Vagina (tissue), 2 donors: Measurements from ENCODE around the gene RNF212B. TPM values are rescaled to one million over a fixed set of nuclear protein-coding genes. Genes with fewer than 3 reads are reported as not detected.

Experiments
- DNase-seq, 2 donors: peaks; one replicate each; pipeline ENCODE4 v3.0.0-alpha.2; 2017; ENCODE audit errors: extremely low spot score in 2 of 2
- H3K27ac ChIP-seq: fragments of 200-600 bp; sonication (generic); one replicate; pipeline ENCODE4 v1.5.1; 2019
- H3K27me3 ChIP-seq: fragments of 200-600 bp; sonication (generic); one replicate; pipeline ENCODE4 v1.5.1; 2019
- H3K36me3 ChIP-seq, 2 donors: fragments of 200-600 bp; sonication (generic); one replicate each; pipeline ENCODE4 v1.5.1; 2017 to 2019
- H3K4me1 ChIP-seq: fragments of 200-600 bp; sonication (generic); one replicate; pipeline ENCODE4 v1.5.1; 2019
- H3K4me3 ChIP-seq, 2 donors: fragments of 200-600 bp; sonication (generic); 1 replicate in 1 of 2; 2 replicates in 1 of 2; pipeline ENCODE4 v1.5.1; 2016 to 2019
- H3K9me3 ChIP-seq: fragments of 200-600 bp; sonication (generic); one replicate; pipeline ENCODE4 v1.5.1; 2019
- POLR2A ChIP-seq, 2 donors: fragments of 450-650 bp; IDR thresholded peaks; one replicate each; pipeline ENCODE4 v1.6.1; 2017; ENCODE audit warnings: antibody characterized with exemption in 2 of 2, mild to moderate bottlenecking in 2 of 2, moderate library complexity in 2 of 2
- POLR2AphosphoS5 ChIP-seq, 2 donors: sonication (generic); formaldehyde crosslinking; IDR thresholded peaks; one replicate each; pipeline ENCODE4 v1.9.0; 2017; ENCODE audit warnings: antibody characterized with exemption in 2 of 2, mild to moderate bottlenecking in 2 of 2, low read depth in 1 of 2; ENCODE audit not compliant: insufficient read depth in 1 of 2
- intact Hi-C: fragments of 100-400 bp; cut with DNase I; formaldehyde crosslinking; loops from one replicate; pipeline ENCODE4 v1.15.1; 2023
- total RNA-seq: library from RNA; depleted of rRNA; stranded (reverse); fragments of >200 nt; gene quantifications from one replicate; pipeline ENCODE4 v1.2.3, GENCODE V29; 2016
- TF ChIP-seq, protein P1 (sequence below), 3 experiments: fragments of 450-650 bp in 2 of 3; fragments of 200-600 bp in 1 of 3; sonication (generic) in 1 of 3; IDR thresholded peaks; one replicate each; pipeline ENCODE4 v1.5.1; 2017 to 2019; ENCODE audit warnings: antibody characterized with exemption in 3 of 3, mild to moderate bottlenecking in 2 of 3, moderate library complexity in 2 of 3

Gene RNF212B
- total RNA-seq, 1 donor from 2014 or later: not detected

DNA sequence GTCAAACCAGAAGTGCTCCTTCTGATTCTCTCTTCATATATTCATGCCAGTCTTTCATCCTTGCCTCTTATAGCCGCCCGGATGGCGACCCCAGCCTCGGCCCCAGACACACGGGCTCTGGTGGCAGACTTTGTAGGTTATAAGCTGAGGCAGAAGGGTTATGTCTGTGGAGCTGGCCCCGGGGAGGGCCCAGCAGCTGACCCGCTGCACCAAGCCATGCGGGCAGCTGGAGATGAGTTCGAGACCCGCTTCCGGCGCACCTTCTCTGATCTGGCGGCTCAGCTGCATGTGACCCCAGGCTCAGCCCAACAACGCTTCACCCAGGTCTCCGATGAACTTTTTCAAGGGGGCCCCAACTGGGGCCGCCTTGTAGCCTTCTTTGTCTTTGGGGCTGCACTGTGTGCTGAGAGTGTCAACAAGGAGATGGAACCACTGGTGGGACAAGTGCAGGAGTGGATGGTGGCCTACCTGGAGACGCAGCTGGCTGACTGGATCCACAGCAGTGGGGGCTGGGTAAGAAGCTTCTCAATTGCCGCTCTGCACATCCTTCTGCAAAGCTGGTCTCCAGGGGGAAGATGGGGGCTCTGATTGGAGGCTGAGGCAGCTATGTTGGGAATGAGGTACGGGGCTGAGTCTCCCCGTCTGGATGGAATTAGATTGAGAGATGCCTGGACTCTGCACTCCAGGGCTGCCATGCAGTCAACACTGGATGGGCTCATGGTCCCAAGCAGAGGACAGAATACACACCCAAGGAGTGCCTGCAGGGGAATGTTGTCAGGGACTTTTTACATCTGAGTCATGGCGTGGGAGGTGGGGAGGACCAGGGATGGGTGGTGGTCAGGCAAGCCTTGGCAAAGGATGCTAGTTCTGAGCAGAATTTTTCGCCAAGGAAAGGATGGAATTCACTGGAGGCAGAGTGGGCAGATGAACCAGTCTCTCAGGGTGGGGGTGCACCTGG lies 70.2 kb downstream of the RNF212B start:
- Histone ChIP-seq H3K36me3 (peaks cover 0 to 12% of the 10 kb centered on the region in 2 donors), H3K4me3 (peak overlapping the region; percentile 72 to 75), H3K9me3 (no peaks in the 10 kb centered on the region), H3K4me1 (peaks cover 49% of the 10 kb centered on the region), H3K27ac (peak overlapping the region; percentile 90), H3K27me3 (no peaks in the 10 kb centered on the region)
- intact Hi-C loops: no loop called here
- DNase-seq: no peak
- no peak for TF ChIP-seq POLR2A (IDR thresholded peaks at IDR 0.05)
- TF ChIP-seq, protein P1, sequence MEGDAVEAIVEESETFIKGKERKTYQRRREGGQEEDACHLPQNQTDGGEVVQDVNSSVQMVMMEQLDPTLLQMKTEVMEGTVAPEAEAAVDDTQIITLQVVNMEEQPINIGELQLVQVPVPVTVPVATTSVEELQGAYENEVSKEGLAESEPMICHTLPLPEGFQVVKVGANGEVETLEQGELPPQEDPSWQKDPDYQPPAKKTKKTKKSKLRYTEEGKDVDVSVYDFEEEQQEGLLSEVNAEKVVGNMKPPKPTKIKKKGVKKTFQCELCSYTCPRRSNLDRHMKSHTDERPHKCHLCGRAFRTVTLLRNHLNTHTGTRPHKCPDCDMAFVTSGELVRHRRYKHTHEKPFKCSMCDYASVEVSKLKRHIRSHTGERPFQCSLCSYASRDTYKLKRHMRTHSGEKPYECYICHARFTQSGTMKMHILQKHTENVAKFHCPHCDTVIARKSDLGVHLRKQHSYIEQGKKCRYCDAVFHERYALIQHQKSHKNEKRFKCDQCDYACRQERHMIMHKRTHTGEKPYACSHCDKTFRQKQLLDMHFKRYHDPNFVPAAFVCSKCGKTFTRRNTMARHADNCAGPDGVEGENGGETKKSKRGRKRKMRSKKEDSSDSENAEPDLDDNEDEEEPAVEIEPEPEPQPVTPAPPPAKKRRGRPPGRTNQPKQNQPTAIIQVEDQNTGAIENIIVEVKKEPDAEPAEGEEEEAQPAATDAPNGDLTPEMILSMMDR (IDR thresholded peaks at IDR 0.05): no peak
- no peak for TF ChIP-seq POLR2AphosphoS5 (IDR thresholded peaks at IDR 0.05; ENCODE audit: insufficient read depth in 1 of 2, low read depth in 1 of 2)

DNA sequence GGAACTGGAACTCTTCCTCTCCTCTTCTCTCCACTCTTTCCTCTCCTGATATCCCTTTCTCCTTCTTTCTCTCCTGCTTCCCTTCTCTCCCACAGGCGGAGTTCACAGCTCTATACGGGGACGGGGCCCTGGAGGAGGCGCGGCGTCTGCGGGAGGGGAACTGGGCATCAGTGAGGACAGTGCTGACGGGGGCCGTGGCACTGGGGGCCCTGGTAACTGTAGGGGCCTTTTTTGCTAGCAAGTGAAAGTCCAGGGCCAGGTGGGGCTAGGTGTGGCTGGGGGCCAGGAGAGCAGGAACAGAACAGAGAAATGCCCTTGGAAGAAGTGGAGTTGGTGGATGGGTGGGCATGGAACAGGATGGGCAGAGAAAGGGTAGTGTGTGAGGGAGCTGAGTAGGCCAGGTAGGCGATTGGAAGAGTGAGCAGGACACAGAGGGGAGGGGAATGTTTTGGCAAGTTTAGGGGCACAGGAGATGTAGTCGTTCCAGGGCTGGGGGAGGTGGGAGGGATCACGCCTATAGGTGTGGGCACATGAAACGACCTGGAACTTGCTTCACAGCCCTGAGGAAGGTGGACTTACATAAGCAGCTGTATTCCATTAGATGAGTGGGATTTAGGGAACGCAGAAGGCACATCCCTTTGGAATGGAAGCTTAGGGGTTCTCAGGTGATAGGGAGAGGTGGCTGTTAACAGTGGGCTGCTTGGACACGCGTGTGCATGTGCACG lies 71.1 kb downstream of the RNF212B start:
- peaks cover 0 to 12% of the 10 kb centered on the region in 2 donors for H3K36me3 ChIP-seq
- DNase-seq: no peak
- H3K9me3 ChIP-seq: no peaks in the 10 kb centered on the region
- intact Hi-C loops: no loop called here
- no peak for TF ChIP-seq POLR2AphosphoS5 (IDR thresholded peaks at IDR 0.05; ENCODE audit: insufficient read depth in 1 of 2, low read depth in 1 of 2)
- no peak for TF ChIP-seq POLR2A (IDR thresholded peaks at IDR 0.05)
- TF ChIP-seq, protein P1 (IDR thresholded peaks at IDR 0.05): no peak
- H3K4me1 ChIP-seq: peaks cover 46% of the 10 kb centered on the region
- H3K4me3 ChIP-seq: no peak overlapping the region
- H3K27ac ChIP-seq: peak overlapping the region; percentile 90
- no peaks in the 10 kb centered on the region for H3K27me3 ChIP-seq

DNA sequence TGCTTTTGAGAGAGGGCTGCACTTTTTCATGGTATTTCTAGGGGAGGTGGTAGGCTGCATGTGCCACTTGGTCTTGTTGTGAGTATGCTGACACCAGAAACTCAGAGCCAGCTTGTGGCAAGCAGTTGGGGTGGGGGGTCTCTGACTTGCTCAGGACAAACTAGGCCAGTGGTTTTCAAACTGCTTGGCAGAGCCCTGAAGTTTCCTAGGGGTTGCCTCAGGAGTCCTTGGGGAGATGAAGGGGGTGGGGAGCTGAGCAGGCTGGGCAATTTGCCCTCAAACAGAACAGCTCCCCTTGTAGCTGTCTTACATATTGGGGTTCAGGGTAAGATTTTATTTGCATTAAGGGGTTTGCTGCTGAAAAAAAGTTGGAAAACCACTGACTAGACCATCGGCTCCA lies 72.8 kb downstream of the RNF212B start:
- no peaks in the 10 kb centered on the region for H3K9me3 ChIP-seq
- no peaks in the 10 kb centered on the region for H3K27me3 ChIP-seq
- H3K4me1 ChIP-seq: peaks cover 44% of the 10 kb centered on the region
- H3K4me3 ChIP-seq: no peak overlapping the region
- TF ChIP-seq, protein P1 (IDR thresholded peaks at IDR 0.05): no peak
- TF ChIP-seq POLR2AphosphoS5 (IDR thresholded peaks at IDR 0.05; ENCODE audit: insufficient read depth in 1 of 2, low read depth in 1 of 2): no peak
- no peak for TF ChIP-seq POLR2A (IDR thresholded peaks at IDR 0.05)
- DNase-seq: no peak
- H3K36me3 ChIP-seq: peaks cover 0 to 12% of the 10 kb centered on the region in 2 donors
- intact Hi-C loops: no loop called here
- no peak overlapping the region for H3K27ac ChIP-seq

DNA sequence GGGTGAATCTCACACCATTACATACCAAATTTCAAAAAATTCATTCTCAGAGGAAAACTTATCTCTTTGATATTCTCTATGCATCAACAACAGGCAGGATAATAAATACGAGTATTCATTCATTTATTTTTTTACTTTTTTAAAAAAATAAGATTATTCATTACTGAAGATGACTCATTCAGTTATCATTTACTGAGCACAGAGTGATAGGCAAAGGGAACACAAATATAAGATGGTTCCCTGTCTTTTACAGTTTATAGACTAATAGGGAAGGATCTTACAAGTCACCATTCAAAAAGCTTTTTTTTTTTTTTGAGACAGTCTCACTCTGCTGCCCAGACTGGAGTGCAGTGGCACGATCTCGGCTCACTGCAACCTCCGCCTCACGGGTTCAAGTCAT lies 78.6 kb downstream of the RNF212B start:
- no peak for DNase-seq
- H3K4me3 ChIP-seq: no peak overlapping the region
- H3K27ac ChIP-seq: no peak overlapping the region
- no peaks in the 10 kb centered on the region for H3K27me3 ChIP-seq
- H3K36me3 ChIP-seq: no peaks in the 10 kb centered on the region
- TF ChIP-seq POLR2A (IDR thresholded peaks at IDR 0.05): no peak
- TF ChIP-seq POLR2AphosphoS5 (IDR thresholded peaks at IDR 0.05; ENCODE audit: insufficient read depth in 1 of 2, low read depth in 1 of 2): no peak
- TF ChIP-seq, protein P1 (IDR thresholded peaks at IDR 0.05): no peak
- intact Hi-C loops: no loop called here
- peaks cover 9% of the 10 kb centered on the region for H3K4me1 ChIP-seq
- no peaks in the 10 kb centered on the region for H3K9me3 ChIP-seq
